Measurements from ENCODE around the gene LMNA. TPM values are rescaled to one million over a fixed set of nuclear protein-coding genes. Genes with fewer than 3 reads are reported as not detected.
"Not testable (repeated sequence)": the region's sequence is repeated elsewhere in the genome, so short reads cannot be mapped to it uniquely, and the experiment has no call there.

Gene LMNA
- total RNA-seq, 2 experiments from 2014 or later, result 8.5 to 10.3 TPM

DNA sequence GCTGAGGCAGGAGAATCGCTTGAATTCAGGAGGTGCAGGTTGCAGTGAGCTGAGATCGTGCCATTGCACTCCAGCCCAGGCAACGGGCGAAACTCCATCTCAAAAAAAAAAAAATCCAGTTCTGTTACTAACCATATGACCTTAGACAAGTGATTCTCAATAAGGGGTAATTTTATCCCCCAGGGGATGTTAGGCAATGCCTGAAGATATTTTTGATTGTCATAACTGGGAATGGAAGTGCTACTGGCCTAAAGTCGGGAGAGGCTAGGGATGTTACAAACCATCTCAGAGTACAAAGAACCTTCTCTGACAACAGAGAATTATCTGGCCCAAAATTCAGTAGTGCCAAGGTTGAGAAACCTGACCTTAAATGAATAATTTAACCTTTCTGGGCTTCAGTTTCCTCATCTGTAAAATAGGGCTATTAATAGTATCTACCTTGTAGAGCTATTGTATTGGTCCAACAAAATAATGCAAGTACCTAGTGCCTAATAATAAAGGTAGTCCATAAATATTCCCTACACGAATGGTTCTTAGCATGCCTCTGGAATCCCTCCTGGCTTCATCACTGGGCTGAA, 5.8 kb upstream of the LMNA start:
- no peaks in the 10 kb centered on the region for H3K9me3 Mint-ChIP-seq (ENCODE audit: insufficient read depth)
- H3K4me3 Mint-ChIP-seq, result no peak overlapping the region
- ATAC-seq, result no peak
- POLR2A ChIA-PET, result no interaction called here
- H3K27me3 Mint-ChIP-seq (ENCODE audit: low read depth), result peaks cover 42% of the 10 kb centered on the region
- H3K36me3 Mint-ChIP-seq (ENCODE audit: low read depth), result no peaks in the 10 kb centered on the region
- CTCF ChIA-PET, result interaction anchor here (1.1 to 2.1 kb wide), 2 partner anchors 12 to 37 kb away, joined by 3 to 13 read pairs; no protein-coding TSS in a partner anchor
- peaks cover 28% of the 10 kb centered on the region for H3K4me1 Mint-ChIP-seq (ENCODE audit: low read depth)
- DNase-seq, result no peak
- H3K27ac Mint-ChIP-seq, result no peak overlapping the region

DNA sequence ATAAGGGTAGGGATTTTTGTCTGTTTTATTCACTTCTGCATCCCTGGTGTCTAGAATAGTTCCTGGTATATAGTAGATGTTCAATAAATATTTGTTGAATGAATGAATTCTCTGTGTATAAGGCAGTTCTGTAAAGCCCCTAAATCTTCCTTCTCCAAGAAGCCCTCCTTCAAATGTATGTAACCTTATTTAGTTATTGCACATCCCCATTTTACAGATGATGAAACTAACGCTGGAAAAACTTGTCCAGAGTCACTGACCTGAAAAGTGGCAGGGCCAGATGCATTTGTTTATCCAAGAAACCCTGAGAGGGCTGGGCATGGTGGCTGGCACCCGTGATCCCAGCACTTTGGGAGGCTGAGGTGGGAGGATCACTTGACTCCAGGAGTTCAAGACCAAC, 4.3 kb upstream of the LMNA start:
- Mint-ChIP-seq H3K4me3 (no peak overlapping the region), H3K4me1 (ENCODE audit: low read depth) (peaks cover 32% of the 10 kb centered on the region), H3K27ac (no peak overlapping the region), H3K9me3 (ENCODE audit: insufficient read depth) (no peaks in the 10 kb centered on the region), H3K36me3 (ENCODE audit: low read depth) (no peaks in the 10 kb centered on the region), H3K27me3 (ENCODE audit: low read depth) (peaks cover 52% of the 10 kb centered on the region)
- DNase-seq (no peak), ATAC-seq (no peak)
- POLR2A ChIA-PET, result no interaction called here
- CTCF ChIA-PET, result interaction anchor here (1.3 to 2.1 kb wide), 2 partner anchors 13 to 20 kb away, joined by 4 to 13 read pairs; no protein-coding TSS in a partner anchor

DNA sequence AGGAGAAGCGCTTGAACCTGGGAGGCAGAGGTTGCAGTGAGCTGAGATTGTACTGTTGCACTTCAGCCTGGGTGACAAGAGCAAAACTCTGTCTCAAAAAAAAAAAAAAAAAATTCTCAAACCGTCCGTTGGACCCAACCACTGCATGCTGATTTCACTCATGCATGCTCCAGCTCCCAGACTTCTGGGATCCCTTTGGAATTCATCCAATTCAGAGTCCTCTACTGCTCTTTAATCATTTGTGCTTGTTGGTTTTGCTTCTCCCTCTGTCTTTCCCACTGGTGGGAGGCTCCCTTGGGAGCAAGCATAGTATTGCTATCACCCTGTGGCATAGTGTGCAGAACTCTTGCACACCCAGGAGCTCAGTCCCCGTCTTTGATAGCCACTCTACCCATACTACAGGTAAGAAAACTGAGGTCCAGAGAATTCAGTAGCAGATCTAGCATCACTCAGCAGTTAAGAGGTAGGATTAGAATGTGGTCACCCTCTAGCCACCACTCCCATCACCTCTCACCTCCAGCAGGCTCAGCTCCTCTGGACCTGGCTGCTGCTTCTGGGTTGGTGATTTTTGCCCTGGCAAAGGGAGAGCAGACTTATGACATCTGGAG, 3.1 kb upstream of the LMNA start:
- Mint-ChIP-seq H3K36me3 (ENCODE audit: low read depth) (no peaks in the 10 kb centered on the region), H3K4me3 (no peak overlapping the region), H3K27me3 (ENCODE audit: low read depth) (peaks cover 61% of the 10 kb centered on the region), H3K27ac (no peak overlapping the region), H3K4me1 (ENCODE audit: low read depth) (peaks cover 28% of the 10 kb centered on the region), H3K9me3 (ENCODE audit: insufficient read depth) (no peaks in the 10 kb centered on the region)
- DNase-seq (no peak), ATAC-seq (no peak)
- ChIA-PET CTCF (interaction anchor here (1.0 to 11.2 kb wide), 4 partner anchors 13 to 274 kb away, joined by 3 to 112 read pairs (median 40); no protein-coding TSS in a partner anchor), POLR2A (interaction anchor here (0.6 kb wide), 1 partner anchor 13 kb away, joined by 3 read pairs; no protein-coding TSS in a partner anchor)

DNA sequence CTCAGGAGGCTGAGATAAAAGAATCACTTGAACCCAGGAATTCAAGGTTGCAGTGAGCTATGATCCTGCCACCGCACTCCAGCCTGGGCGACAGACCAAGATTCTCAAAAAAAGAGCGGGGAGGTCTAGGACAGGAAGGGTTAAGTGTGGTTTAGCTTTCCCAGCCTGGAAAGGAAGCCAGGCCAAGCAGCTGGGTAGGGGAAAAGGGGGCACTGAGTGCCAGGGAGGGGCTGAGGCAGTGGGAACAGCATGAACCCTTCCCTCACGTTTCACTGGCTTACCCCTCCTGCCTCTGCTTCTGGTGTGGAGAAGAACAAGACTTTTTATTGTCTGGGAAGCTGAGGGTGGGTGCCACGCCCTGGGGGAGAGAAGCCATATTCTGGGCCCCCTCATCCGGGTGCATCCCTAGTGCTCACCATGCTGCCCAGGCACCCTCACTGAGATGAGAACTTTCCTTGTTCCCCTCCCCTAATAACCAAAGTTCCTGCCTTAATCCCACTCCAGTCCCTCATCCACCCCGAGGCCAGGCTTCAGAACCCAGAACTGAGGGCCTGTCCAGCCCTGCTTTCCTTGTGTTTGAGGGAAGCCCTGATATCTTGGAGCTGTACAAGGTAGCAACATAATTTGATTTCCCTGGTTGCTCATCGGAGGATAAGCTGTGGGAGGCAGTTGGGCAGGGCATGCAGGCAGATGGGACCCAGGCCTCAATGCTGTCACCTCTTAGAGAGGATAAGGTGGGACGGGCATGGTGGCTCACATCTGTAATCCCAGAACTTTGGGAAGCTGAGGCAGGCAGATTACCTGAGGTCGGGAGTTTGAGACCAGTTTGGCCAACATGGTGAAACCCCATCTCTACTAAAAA, 2.0 kb upstream of the LMNA start:
- ATAC-seq (no peak), DNase-seq (no peak)
- H3K27me3 Mint-ChIP-seq (ENCODE audit: low read depth), result peaks cover 57% of the 10 kb centered on the region
- H3K9me3 Mint-ChIP-seq (ENCODE audit: insufficient read depth), result no peaks in the 10 kb centered on the region
- H3K27ac Mint-ChIP-seq, result peak overlapping the region; percentile 30
- ChIA-PET CTCF (interaction anchor here (1.4 to 11.2 kb wide), 3 partner anchors 12 to 16 kb away, joined by 4 to 112 read pairs (median 76); no protein-coding TSS in a partner anchor), POLR2A (interaction anchor here (0.9 kb wide), 1 partner anchor 91 kb away, joined by 3 read pairs; no protein-coding TSS in a partner anchor)
- no peak overlapping the region for H3K4me3 Mint-ChIP-seq
- peaks cover 24% of the 10 kb centered on the region for H3K4me1 Mint-ChIP-seq (ENCODE audit: low read depth)
- H3K36me3 Mint-ChIP-seq (ENCODE audit: low read depth), result no peaks in the 10 kb centered on the region

DNA sequence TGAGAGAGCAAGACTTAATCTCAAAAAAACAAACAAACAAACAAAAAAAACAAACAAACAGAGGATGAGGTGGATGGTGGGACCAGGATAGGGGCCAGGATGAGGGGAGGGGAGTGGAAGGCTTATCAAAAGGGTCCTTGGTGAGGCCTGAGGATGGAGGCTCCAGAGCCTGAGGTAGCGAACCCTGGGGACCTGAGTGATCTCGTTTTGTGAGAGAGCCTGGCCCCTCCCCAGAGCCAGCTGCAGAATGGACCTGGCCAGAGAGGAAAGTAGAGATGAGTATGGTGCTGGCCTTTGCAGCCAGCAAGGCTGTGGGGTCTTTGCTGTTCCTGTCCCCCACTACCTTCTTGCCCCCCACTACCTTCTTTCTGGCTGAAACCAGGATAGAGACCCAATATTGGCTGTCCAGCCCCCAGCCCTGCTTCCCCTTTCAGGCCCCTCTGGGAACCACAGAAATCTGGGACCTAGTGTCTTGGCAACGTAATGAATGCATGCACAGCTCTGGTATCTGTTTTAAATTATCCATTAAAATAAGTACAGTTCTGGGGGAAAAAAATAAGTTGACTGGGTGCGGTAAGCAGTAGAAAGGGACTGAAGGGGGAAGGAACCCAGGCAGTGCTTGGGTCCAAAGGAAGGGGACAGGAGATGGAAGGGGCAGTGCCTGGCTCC, 1.1 kb upstream of the LMNA start:
- Mint-ChIP-seq H3K4me1 (ENCODE audit: low read depth) (peaks cover 24% of the 10 kb centered on the region), H3K4me3 (no peak overlapping the region), H3K27me3 (ENCODE audit: low read depth) (peaks cover 55% of the 10 kb centered on the region), H3K9me3 (ENCODE audit: insufficient read depth) (no peaks in the 10 kb centered on the region), H3K36me3 (ENCODE audit: low read depth) (no peaks in the 10 kb centered on the region), H3K27ac (no peak overlapping the region)
- ATAC-seq, result no peak
- ChIA-PET CTCF (interaction anchor here (1.0 to 11.2 kb wide), 3 partner anchors 15 to 114 kb away, joined by 5 to 112 read pairs (median 76); no protein-coding TSS in a partner anchor), POLR2A (interaction anchor here (0.6 to 1.6 kb wide), 3 partner anchors 16 to 530 kb away, joined by 3 to 8 read pairs (median 3); no protein-coding TSS in a partner anchor)
- DNase-seq, result no peak

DNA sequence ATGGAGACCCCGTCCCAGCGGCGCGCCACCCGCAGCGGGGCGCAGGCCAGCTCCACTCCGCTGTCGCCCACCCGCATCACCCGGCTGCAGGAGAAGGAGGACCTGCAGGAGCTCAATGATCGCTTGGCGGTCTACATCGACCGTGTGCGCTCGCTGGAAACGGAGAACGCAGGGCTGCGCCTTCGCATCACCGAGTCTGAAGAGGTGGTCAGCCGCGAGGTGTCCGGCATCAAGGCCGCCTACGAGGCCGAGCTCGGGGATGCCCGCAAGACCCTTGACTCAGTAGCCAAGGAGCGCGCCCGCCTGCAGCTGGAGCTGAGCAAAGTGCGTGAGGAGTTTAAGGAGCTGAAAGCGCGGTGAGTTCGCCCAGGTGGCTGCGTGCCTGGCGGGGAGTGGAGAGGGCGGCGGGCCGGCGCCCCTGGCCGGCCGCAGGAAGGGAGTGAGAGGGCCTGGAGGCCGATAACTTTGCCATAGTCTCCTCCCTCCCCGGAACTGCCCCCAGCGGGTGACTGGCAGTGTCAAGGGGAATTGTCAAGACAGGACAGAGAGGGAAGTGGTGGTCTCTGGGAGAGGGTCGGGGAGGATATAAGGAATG, 505 bp downstream of the LMNA start:
- H3K9me3 Mint-ChIP-seq (ENCODE audit: insufficient read depth), result no peaks in the 10 kb centered on the region
- POLR2A ChIA-PET, result interaction anchor here (0.8 to 1.6 kb wide), 4 partner anchors 12 to 79 kb away, joined by 3 to 8 read pairs (median 4); partner anchors contain the start of gene SLC25A44
- peak overlapping the region; percentile 80 for H3K4me3 Mint-ChIP-seq
- H3K27ac Mint-ChIP-seq, result no peak overlapping the region
- H3K27me3 Mint-ChIP-seq (ENCODE audit: low read depth), result peaks cover 56% of the 10 kb centered on the region
- ATAC-seq (peak; percentile 37), DNase-seq (no peak)
- H3K4me1 Mint-ChIP-seq (ENCODE audit: low read depth), result peaks cover 29% of the 10 kb centered on the region
- CTCF ChIA-PET, result interaction anchor here (1.0 to 11.2 kb wide), 7 partner anchors 8 to 49 kb away, joined by 3 to 112 read pairs (median 6); no protein-coding TSS in a partner anchor
- H3K36me3 Mint-ChIP-seq (ENCODE audit: low read depth), result no peaks in the 10 kb centered on the region

DNA sequence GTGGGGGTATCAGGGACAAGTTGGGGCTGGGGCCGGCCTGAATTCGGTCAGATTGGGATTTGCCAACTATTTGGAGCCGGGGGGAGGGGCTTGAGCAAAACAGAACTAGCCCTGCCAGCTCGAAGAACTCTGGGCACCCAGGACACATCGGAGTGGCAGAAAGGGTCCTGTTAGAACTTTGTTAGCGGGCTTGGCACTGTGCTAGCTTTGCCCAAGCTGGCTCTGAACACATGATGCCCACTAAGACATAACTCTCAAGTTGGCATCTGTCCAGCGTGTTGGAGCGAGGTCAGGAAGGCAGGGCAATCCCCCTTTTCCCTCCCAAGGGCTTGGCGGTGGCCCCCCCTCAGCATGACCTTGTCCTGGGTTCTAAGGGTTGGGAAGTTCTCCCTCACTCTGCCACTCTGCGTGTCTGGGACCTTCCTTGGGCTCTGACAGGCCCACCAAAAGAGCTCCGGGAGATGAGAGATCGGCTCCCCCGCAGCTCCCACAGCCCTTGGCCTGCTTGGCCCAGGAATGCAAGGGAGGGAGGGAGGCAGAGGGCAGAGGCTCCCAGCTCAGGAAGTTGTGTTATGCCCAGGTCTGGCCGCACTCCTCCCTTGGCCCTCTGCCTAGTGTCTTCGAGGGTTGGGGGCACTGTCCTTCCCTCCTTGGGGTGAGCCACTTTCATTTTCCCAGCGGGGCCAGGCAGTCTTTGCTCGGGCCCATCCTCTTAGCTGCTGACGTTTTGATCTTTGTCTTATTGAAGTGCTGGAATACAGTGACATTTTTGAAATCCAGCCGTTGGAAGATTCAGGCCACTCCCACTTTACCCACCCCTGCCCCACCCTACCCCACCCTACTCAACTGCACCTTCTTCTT, 1.2 kb downstream of the LMNA start:
- DNase-seq, result no peak
- CTCF ChIA-PET, result interaction anchor here (1.2 to 11.2 kb wide), 7 partner anchors 11 to 50 kb away, joined by 3 to 112 read pairs (median 6); no protein-coding TSS in a partner anchor
- Mint-ChIP-seq H3K4me3 (peak overlapping the region; percentile 80), H3K36me3 (ENCODE audit: low read depth) (no peaks in the 10 kb centered on the region), H3K27ac (no peak overlapping the region), H3K4me1 (ENCODE audit: low read depth) (peaks cover 35% of the 10 kb centered on the region), H3K9me3 (ENCODE audit: insufficient read depth) (no peaks in the 10 kb centered on the region), H3K27me3 (ENCODE audit: low read depth) (peaks cover 53% of the 10 kb centered on the region)
- ATAC-seq, result no peak
- POLR2A ChIA-PET, result interaction anchor here (0.8 to 1.6 kb wide), 3 partner anchors 10 to 78 kb away, joined by 3 to 6 read pairs (median 4); partner anchors contain the start of gene SLC25A44

DNA sequence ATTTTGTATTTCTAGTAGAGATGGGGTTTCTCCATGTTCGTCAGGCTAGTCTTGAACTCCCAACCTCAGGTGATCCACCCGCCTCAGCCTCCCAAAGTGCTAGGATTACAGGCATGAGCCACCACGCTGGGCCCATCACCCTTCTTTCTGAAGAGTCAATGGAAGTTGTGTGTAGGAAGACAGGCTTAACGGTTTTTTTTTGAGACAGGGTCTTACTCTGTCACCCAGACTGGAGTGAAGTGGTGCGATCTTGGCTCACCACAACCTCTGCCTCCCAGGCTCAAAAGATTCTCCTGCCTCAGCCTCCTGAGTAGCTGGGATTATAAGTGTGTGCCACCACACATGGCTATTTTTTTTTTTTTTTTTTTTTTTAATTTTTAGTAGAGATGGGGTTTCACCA, 2.2 kb downstream of the LMNA start:
- ATAC-seq; H3K36me3 Mint-ChIP-seq (ENCODE audit: low read depth); H3K27ac Mint-ChIP-seq; H3K9me3 Mint-ChIP-seq (ENCODE audit: insufficient read depth); DNase-seq; H3K4me3 Mint-ChIP-seq: not testable (repeated sequence)
- H3K27me3 Mint-ChIP-seq (ENCODE audit: low read depth), result peaks cover 50% of the 10 kb centered on the region
- peaks cover 35% of the 10 kb centered on the region for H3K4me1 Mint-ChIP-seq (ENCODE audit: low read depth)
- POLR2A ChIA-PET, result interaction anchor here (1.6 kb wide), 1 partner anchor 9 kb away, joined by 6 read pairs; no protein-coding TSS in a partner anchor
- CTCF ChIA-PET, result interaction anchor here (1.4 to 11.2 kb wide), 3 partner anchors 12 to 27 kb away, joined by 3 to 112 read pairs (median 76); no protein-coding TSS in a partner anchor

DNA sequence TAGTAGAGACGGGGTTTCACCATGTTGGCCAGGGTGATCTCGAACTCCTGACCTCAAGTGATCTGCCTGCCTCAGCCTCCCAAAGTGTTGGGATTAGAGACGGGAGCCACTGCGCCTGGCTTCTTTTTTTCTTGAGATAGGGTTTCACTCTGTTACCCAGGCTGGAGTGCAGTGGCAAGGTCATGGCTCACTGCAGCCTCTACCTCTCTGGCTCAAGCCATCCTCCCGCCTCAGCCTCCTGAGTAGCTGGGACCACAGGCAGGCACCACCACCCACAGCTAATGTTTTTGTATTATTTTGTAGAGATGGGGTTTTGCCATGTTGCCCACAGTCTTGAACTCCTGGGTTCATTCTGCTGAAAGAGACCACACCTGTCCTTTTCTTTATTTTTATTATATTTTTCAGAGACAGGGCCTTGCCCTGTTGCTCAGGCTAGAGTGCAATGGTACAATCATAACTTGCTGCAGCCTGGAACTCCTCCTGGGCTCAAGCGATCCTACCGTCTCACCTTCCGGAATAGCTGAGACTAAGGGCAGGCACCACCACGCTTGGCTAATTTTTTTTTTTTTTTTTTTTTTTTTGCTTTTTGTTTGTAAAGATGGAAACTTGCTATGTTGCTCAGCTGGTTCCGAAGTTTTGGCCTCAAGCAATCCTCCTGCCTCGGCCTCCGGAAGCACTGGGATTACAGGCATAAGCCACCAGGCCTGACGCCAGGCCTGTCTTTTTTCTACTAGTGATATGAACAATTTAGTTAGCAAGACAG, 3.1 kb downstream of the LMNA start:
- ATAC-seq (no peak), DNase-seq (no peak)
- no peak overlapping the region for H3K27ac Mint-ChIP-seq
- peaks cover 46% of the 10 kb centered on the region for H3K27me3 Mint-ChIP-seq (ENCODE audit: low read depth)
- H3K4me3 Mint-ChIP-seq, result no peak overlapping the region
- CTCF ChIA-PET, result interaction anchor here (1.4 to 11.2 kb wide), 3 partner anchors 11 to 28 kb away, joined by 3 to 112 read pairs (median 76); no protein-coding TSS in a partner anchor
- H3K36me3 Mint-ChIP-seq (ENCODE audit: low read depth), result no peaks in the 10 kb centered on the region
- peaks cover 35% of the 10 kb centered on the region for H3K4me1 Mint-ChIP-seq (ENCODE audit: low read depth)
- POLR2A ChIA-PET, result interaction anchor here (1.0 kb wide), 1 partner anchor 10 kb away, joined by 3 read pairs; no protein-coding TSS in a partner anchor
- no peaks in the 10 kb centered on the region for H3K9me3 Mint-ChIP-seq (ENCODE audit: insufficient read depth)

Data from activated CD8-positive, alpha-beta T cell treated with anti-CD3 and anti-CD28 coated beads, Interleukin-2, amount 10 ng/mL, durations not matched to agents 7 days and 5 days (primary cell).